DMS153 treated with DMSO at 0.1 percent for 48 hours (cell line): ENCODE results near the gene CPB1.
A peak's percentile ranks its signal among the peaks of the same experiment; 100 is the strongest.
"Not testable (repeated sequence)": the region's sequence is repeated elsewhere in the genome, so short reads cannot be mapped to it uniquely, and the experiment has no call there.

Experiments
- DNase-seq: peaks from one replicate; lab custom pipeline; 2025; ENCODE audit not compliant: unreplicated experiment; lab: John Stamatoyannopoulos, UW

The CPB1 gene

DNA sequence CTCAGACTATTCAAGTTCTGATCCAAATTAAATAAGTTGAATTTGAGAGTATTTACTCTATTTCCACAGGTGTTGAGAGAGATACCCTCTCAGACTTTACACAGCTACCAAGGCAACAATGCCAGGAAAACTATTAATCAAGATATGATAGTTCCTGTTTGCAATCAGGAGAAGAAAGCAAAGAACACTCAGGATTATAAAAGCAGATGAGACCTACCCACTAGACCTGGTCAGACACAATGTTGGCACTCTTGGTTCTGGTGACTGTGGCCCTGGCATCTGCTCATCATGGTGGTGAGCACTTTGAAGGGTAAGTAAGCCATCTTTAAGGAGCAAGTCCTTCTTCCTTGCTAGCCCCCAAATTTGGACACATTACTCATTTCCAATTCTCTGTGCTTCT is at the start of gene CPB1:
Gene CPB1, plus strand, starts transcription at position 227 of the 400 bp plus-strand sequence. Its CDS starts 13 bp downstream, at position 240.
- DNase-seq: no peak

DNA sequence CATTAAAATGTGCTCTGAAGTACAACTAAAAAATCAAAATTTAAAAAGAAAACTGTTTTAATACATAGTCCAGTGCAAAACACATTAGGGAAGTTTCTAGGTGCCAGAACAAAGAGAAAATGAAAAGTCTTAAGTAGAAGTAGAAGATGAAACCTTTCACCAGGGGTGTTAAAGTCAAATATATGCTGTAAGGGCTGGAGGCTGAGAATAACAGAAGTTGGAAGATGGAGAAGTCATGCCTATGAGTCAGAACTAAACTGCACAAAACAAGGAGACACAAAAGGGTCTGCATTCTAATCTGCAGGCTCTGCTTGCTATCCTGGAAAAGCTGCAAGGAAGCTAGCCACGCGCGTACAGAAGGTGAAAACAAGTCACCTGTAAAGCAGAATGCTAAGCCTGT is 48.7 kb upstream of the CPB1 start:
- DNase-seq: no peak

DNA sequence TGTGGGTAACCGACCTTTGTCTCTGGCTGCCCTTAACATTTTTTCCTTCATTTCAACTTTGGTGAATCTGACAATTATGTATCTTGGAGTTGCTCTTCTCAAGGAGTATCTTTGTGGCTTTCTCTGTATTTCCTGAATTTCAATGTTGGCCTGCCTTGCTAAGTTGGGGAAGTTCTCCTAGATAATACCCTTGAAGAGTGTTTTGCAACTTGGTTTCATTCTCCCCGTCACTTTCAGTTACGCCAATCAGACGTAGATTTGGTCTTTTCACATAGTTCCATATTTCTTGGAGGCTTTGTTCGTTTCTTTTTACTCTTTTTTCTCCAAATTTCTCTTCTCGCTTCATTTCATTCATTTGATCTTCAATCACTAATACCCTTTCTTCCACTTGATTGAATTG is 42.6 kb upstream of the CPB1 start:
- not testable (repeated sequence) for DNase-seq

DNA sequence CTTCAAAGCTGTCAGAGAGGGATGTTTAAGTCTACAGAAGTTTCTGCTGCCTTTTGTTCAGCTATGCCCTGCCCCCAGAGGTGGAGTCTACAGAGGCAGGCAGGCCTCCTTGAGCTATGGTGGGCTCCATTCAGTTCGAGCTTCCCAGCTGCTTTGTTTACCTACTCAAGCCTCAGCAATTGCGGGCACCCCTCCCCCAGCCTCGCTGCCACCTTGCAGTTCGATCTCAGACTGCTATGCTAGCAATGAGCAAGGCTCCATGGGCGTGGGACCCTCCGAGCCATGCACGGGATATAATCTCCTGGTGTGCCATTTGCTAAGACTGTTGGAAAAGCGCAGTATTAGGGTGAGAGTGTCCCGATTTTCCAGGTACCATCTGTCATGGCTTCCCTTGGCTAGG is 41.5 kb upstream of the CPB1 start:
- DNase-seq: not testable (repeated sequence)

DNA sequence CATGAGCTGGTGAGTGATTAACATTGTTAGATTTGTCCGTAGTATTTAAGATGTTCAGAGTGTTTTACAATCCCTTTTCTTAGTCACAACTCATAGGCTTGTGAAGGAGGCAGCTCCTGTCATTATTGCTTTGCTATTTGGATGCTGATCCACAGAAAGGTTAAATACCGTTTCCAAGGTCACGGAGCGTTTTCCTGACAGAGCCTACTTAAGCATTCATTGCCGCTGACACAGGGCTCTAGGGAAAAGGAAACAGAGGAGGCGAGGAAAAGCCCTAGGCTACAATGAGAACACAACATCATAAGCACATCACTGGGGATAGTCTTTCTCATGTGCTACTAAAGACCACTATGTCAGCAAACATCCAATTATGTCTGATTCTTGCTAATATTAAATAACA is 38.5 kb upstream of the CPB1 start:
- DNase-seq: no peak

DNA sequence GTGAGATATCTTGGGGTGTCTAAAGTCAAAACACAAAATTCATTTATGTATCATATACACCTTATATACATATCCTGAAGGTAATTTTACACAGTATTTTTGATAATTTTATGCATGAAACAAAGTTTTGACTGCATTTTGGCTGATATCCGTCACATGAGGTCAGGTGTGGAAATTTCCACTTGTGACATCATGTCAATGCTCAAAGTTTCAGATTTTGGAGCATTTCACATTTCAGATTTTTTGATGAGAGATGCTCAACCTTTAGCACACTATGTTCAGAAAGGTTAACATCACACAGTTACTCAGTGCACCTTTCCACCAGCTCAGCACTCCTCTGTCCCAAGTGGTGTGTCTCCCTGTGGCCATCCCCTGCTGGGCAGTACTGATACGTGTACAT is 37.7 kb upstream of the CPB1 start:
- no peak for DNase-seq

DNA sequence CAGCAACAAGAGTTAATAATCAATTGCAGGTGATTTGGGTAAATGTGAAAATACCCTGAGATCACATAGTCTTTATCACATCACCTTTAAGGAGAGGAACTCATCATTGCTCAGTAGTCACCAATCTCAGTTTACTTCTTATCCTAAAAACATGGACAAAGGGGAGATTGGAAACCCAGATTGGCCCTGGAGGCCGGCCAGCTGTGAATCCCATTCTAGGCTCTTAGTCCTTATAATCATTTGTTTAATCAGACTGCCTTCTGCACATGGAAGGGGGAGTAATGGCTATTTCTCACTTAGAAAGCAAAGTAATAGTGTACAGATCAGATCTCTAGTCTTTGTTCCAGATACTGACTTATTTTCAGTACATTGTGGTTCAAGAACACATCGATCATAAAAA is 37.2 kb upstream of the CPB1 start:
- no peak for DNase-seq

DNA sequence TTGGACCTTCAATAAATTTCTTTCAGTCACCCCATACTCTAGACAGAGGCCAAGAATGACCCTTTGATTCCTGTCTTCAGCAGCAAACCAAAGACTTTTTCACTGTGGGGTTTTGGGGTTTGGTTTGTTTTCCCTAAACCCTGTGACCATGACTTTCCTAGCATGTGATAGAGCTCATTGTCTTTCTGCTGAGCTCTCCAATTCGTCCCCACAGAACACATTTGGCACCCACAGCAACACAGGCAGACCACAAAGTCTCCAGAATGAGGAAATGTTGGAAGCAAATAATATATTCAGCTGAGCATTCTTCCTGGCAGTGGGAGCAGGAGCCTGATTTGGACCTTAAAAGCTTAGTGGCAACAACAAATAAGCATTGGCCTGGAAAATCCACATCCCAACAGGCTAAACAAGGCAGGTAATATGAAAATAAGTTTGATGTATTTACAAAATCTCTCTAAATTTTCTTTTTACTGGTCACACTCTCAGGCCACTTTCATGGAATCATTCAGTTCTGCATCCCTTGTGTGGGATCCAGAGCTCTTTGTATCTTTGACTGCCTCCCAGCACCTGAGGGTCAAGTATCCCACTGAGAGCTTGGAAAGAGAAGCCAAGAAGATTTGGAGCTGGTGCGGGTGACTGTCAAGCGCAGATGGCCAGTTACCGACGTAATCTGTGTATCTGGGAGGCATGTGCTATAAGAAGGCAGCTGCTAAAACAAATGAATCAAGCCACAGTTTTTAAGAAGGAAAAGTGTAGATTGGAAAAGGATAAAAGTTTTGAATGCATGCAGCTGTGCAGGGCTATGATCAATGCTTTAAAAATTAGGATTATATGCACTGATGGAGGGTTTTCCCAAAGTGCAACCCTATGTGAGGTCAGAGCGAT is 36.5 kb upstream of the CPB1 start:
- DNase-seq: no peak

DNA sequence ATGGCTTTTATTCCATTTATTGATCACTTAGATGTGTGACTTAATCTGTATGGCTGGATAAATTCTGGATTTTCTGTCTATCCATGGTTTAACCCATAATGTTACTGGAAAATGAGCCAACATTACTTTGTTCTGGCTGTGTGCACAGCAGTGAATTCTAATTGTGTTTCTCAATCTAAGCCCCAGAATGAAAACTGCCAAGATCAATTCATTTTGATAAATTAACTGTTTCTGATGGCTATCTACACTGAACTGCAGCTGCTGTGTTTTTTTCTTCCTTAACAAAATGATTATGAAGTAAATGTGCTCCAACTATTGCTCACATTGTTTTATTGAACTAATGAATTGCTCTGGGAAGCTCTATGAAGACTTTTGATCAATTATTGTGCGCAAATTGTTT is 35.7 kb upstream of the CPB1 start:
- no peak for DNase-seq

DNA sequence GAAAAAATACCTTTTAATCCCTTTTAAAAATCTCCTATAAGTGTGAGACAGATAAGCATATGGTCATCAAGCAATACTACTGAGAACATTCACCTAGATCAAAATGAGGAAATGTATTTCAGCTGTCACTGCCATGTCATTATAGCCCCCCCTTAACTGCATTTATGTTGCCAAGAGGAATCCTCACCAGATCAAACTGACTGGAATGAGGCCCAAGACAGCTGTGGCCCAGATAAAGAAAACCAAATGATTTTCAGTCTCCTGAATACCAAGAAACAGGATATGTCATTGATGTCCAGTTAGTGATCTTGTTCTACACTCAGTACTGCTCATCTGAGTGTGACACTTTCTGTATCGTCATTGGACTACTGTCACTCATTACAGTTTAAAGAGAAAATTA is 35.1 kb upstream of the CPB1 start:
- DNase-seq: no peak

DNA sequence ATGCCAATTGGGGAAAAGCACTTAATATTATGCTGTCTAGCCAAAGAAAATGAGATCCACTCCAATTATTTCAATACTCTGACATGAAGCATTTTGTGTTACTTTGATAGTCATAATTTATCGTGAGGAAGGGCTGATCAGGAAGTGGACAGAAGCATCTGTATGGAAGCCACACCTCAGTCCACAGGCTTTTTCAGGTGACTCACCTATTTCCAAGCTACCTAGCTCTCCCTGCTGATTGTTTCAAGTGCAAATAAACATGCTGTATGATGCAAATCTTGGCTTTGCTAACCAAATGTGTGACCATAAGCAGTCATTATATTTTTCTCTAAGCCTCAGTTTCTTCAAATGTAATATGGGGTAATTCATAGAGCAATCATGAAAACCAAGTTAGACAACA is 30.8 kb upstream of the CPB1 start:
- DNase-seq: no peak

DNA sequence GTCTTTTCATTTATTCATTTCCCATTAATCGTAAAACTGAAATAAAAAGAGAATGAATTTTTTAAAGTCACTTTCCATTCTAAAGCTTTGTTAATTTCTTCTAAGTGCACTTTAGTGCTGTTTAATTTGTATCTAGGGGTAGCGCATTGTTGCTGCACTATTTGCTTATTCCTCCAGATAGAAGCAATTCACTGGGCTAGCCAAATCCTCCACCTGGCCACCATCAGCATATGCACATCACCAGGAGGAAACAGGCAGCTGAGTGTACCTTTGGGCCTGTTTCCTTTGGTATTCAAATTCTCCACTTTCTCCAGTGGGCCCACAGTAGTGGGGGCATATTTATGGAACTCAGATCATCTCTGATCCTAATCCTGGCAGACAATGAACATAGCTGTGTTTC is 29.8 kb upstream of the CPB1 start:
- no peak for DNase-seq

DNA sequence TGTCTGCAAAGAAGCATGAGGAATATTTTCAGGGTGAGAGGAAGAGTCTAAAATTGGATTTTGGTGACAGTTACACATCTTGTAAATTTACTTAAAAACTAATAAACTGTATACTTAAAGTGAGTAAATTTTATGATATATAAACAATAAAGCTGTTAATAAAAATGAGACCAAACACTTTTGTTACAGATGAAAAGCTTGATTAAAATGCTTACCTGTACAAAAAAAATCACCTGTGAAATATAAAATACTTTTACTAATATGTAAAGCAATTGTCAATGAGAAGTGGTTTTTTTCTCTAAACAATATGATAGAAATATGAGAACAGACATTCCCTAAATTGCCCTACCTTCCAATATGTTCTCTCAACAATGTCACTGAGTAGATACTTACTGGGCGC is 27.2 kb upstream of the CPB1 start:
- no peak for DNase-seq

DNA sequence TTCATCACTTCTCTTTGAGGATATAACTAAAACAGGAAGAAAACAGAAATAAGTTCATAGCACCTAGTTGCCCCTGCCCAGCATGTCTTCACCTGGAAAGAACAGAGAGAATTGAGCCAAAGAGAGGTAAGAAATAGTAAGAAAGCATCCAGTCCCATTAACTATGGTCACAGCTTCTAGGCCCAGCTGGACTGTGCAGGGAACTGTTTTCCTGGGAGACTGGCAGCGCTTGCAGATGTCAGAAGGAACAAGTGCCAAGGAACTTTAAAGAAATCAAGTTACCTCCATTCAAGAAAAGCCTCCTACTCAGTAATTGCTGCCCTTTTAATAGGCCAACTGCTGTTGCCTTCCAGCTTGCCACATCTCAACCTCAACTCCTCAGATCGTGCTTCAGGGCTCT is 17.8 kb upstream of the CPB1 start:
- no peak for DNase-seq

DNA sequence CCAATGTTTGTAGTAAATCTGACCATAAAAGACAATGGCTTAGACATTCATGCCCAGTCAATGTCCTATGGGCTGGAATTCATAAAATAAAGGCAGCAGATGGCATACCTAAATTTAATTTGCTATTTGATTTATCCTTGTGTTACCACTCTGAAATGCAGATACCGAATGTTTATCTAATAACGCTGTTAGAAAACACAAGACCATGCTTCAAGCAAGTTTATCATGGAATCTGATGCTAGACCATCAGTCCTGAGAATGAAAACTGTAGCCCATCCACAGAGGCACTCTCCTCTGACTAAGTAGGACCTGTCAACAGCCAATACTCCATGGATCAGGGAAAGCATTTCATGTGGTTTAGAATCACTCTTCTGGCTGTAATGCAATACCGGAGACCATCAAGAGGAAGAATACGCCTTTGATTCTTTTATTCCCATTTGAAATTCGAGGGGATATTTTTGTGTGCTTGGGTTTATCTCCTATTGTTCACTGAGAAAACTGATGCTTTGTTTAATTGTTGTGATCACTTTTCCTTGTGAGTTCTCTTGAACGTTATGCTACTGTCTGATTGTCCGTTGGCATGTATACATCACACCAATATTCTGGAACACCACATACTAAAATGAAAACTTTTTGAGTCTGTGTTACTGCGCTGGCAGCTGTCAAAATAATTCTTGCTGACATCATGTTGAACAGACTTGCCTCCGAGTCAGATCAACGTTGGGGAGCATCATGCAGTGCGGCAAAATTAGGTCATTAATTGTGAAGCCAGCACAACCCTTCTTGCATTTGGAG is 12.1 kb upstream of the CPB1 start:
- no peak for DNase-seq

DNA sequence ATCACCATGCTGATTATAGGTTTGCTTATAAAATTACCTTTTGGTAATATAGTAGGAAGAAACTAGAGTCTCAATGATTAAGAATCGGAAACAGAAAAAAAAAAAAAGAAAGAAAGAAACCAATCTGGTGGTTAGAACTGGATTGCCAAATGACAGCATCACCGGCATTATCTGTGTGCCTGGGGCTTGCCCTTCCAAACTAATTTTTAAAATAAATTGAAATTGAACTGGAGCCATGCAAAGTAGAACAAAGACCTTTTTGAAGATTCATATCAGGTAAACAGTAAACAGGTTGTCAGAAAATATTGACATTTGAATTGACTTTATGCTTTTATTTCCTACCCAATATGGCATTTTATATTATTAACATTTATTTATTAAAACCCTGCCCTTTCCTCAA is 11.2 kb upstream of the CPB1 start:
- no peak for DNase-seq

DNA sequence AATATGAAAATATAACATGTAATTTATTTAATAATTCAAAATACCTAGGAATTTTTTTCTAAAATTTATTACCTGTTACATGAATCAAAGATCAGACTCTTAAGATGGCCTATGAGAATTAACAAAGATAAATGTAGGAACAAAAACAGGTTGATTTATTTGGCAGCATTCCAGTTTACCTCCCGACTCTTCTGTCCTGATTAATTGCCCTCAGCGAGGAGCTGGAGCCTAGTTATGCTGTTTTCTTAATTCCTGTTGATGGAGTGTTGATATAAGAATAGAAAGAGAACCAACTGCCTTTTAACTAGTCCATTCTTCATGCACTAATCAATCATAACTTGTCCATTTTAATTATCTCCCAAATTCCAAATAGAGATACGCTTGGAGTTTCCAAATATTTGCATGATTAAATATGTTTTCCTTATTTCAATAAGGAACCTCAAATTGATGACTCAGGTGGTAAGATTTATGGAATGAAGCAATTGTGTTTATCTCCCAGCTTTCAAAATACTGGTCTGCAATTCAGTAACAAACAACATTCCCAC is 10.6 kb upstream of the CPB1 start:
- DNase-seq: peak; percentile 11

DNA sequence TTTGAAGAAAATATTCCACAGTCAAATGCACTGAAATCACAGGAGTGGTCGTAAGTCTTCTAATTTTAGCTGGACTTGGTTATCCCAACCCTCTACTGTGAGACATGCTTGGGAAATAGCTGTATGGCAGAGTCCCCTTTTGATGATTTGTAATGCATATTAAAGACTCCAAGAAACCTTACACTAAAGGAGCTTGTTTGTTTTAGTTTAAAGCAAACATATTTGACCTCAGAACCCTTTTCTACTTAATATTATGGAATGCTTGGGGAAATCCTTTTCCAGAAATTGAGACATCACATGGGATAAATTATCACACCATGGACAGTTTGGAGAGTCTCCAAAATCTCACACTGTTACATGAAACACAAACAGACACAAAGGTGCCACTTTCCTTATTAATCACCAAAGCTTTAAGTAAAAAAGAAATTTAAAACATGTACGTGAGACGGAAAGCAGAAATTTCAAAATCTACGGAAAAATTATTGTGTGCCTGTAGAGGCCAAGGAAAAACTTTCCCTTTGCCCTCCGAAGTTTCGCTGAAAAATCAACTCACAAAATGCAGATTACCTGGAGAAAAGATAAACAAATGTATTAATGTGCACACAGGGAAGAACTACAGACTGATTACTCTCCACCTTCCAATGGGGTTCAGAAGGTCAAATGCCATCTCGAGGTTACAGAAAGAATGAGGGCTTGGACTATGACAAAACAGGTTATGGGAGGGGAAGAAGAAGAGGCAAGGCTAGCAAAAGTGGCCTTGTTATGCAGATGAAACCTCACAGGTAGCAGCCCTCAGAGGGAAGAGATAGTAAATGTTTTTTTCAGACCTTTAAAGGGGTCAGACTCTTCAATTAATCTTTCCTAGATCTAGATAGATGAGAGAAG is 7.0 kb upstream of the CPB1 start:
- no peak for DNase-seq

DNA sequence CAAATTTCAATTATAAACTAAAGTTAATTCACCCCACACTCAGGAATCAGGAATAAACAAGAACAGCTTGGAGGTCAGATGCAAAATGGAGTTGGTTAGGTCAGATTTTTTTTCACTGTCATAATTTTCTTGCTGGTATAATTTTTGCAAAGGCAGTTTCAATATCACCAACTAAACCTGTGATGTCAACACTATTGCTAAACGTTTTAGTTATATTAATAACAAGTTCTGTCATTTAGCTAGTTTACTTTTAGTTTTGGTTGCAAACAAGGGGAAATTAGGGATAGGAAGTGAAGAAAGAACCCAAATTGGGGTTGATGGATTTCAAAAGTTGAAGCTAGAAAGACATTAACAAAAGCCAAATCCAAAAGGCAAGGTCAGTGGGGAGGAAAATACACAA is 4.6 kb upstream of the CPB1 start:
- DNase-seq: no peak

DNA sequence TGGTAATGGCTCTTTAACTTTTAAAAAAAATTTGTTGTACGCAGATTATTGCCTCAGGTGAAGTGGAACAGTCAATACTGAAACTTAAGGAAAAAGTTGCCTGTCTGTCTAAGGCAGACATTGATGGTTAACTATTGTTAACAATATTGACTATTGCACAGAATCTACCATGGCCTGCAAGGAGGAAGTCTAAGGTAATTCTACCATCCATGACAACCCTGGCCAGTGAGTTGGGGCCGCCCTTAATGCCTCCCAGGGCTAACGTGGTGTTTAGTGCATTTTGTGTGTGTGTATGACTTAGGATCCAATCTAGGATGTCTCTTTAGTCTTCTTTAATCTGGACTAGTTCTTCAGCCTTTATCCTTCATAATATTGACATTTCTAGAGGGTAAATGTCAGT is 2.1 kb upstream of the CPB1 start:
- DNase-seq: no peak

DNA sequence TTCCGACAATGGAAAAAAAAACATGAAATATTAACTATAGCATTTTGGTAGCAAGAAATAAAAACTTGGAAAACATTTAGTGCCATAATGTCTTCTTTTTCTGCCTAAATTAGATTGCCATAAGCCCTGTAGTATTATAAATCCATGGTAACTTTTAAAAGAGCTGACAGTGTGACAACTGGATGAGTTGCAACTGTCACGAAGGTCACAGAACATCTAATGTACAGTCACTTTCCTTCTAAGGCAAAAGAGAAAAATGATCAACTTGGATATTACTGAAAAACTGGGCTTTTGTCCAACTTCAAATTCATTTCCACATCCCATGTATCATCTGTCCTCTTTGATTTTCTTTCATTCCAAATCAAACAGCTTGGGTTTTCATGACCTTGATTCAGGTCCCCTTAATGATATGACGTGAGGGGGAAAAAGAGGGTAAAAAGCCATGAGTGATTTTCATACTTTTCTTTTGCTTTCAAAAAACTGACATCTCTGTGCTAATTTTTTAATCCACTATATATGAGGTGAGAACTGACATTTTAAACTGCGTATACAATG is 602 bp downstream of the CPB1 start:
- DNase-seq: no peak
